ENCODE data around the gene PPIL6. TPM values are rescaled to one million over a fixed set of nuclear protein-coding genes. Genes with fewer than 3 reads are reported as not detected.

Gene PPIL6
- total RNA-seq (2014; rRNA removed; shearing (Covaris generic); ENCODE audit: low replicate concordance), result 8.8 TPM in 1 of 2 replicates, not detected in the other

DNA sequence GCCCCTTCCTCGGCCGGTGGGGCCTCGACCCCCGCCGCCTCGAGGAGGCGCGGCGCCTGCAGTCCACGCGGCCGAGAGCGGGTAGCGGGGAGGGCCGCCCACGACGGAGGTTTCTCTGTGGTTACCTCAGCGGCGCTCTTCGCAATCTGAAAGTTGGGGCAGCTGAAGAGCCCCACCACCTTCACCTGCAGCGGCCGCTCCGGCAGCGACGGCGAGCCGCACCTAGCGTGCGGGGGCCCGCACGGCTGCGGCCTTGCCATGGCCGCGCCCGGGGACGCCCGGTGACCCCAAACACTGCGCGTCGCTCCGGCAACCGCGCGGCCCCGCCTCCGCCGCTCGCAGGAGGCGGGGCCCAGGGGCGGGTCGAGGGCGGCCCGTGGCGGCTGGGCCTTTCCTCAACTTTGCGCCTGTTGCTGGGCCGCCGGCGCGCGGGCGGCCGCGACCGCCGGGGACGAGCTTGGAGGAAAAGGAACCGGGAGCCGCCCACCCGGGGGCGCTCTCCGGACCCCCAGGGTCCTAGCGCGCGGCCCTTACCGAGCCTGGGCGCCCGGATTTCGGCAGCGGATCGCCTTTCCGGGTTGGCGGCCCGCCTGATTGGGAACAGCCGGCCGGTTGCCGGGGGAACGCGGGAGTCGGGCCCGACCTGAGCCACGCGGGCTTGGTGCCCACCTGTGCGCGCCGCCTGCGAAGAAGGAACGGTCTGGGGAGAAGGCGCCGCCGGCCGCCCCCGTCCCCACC is at the start of gene PPIL6, which contains the start of gene SMPD2:
TSS of gene PPIL6 (minus strand) at position 298 of the 738 bp plus-strand sequence. CDS start at position 260, 38 bp downstream.
TSS of gene SMPD2 (plus strand) at position 394 of the 738 bp plus-strand sequence. CDS start 398 bp downstream, outside the sequence.
- peak; percentile 86 for DNase-seq
- Histone ChIP-seq H3K36me3 (peaks cover 8% of the 10 kb centered on the region), H3K4me3 (peak within 1 kb of the TSS; percentile 92), H3K9me3 (no peaks in the 10 kb centered on the region), H3K27me3 (no peaks in the 10 kb centered on the region)

DNA sequence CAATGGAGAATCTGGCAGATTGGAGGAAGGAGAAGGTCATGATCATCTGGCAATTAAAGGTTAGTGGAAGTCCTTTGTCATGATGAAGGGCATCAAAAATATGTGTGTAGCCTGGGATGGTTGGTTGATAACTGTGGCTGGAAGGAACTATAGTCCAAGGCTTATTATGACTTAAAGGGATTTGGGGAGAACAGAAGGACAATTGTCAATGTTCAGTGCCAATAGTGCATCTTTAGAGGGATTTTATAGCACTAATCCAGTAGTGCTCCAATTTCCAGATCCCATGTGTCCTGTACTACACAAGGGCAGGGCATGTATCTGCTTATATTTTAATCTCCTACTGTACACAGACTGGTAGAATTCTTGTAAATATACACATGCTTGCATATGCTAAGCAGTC is 47.6 kb upstream of the PPIL6 start:
- Histone ChIP-seq H3K4me3 (no peak overlapping the region), H3K9me3 (no peaks in the 10 kb centered on the region), H3K36me3 (no peaks in the 10 kb centered on the region), H3K27me3 (no peaks in the 10 kb centered on the region)
- DNase-seq, result no peak

- Histone ChIP-seq H3K36me3 (peaks cover 11% of the 10 kb centered on the region), H3K27me3 (no peaks in the 10 kb centered on the region), H3K9me3 (no peaks in the 10 kb centered on the region), H3K4me3 (no peak overlapping the region)
- no peak for DNase-seq
These were observed 45.6 kb upstream of the PPIL6 start for GRCh38 chr6:109486068-109486467.

DNA sequence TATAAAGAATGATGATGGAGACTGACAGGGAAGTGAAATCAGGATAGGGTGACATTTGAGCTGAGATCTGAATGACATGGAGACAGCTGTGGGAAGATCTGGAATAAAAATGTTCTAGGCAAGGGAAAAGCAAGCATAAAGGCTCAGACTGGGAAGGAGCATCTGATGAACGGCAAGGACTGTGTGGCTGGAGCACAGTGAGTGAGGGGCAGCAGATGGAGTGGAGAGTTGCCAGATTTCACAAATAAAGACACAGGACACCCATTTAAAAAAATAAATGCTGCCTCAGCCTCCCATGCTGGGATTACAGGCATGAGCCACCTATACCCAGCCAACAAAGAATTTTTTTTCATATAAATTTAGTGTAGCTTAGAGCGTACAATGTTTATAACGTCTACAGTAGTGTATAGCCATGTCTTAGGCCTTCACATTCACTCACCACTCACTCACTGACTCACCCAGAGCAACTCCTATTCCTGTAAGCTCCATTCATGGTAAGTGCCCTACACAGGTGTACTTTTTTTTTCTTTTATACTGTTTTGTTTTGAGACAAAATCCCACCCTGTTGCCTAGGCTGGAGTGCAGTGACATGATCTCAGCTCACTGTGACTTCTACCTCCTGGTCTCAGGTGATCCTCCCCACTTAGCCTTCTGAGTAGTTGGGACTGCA is 45.0 kb upstream of the PPIL6 start:
- no peak for DNase-seq
- H3K9me3 ChIP-seq, result no peaks in the 10 kb centered on the region

GRCh38 chr6:109484122-109484521 is 43.7 kb upstream of the PPIL6 start:
- no peaks in the 10 kb centered on the region for H3K9me3 ChIP-seq
- no peak overlapping the region; the same call in 1 of the 2 replicates for H3K4me3 ChIP-seq
- DNase-seq, result no peak
- H3K36me3 ChIP-seq, result peaks cover 28% of the 10 kb centered on the region
- H3K27me3 ChIP-seq, result no peaks in the 10 kb centered on the region

More for the DNA sequence above, 45.0 kb upstream of the PPIL6 start:
- no peak overlapping the region for H3K4me3 ChIP-seq
- peaks cover 17% of the 10 kb centered on the region for H3K36me3 ChIP-seq
- no peaks in the 10 kb centered on the region for H3K27me3 ChIP-seq

GRCh38 chr6:109483735-109484057 is 43.3 kb upstream of the PPIL6 start:
- Histone ChIP-seq H3K9me3 (no peaks in the 10 kb centered on the region), H3K27me3 (no peaks in the 10 kb centered on the region), H3K36me3 (peaks cover 31% of the 10 kb centered on the region), H3K4me3 (peak overlapping the region; percentile 50)
- DNase-seq, result no peak

DNA sequence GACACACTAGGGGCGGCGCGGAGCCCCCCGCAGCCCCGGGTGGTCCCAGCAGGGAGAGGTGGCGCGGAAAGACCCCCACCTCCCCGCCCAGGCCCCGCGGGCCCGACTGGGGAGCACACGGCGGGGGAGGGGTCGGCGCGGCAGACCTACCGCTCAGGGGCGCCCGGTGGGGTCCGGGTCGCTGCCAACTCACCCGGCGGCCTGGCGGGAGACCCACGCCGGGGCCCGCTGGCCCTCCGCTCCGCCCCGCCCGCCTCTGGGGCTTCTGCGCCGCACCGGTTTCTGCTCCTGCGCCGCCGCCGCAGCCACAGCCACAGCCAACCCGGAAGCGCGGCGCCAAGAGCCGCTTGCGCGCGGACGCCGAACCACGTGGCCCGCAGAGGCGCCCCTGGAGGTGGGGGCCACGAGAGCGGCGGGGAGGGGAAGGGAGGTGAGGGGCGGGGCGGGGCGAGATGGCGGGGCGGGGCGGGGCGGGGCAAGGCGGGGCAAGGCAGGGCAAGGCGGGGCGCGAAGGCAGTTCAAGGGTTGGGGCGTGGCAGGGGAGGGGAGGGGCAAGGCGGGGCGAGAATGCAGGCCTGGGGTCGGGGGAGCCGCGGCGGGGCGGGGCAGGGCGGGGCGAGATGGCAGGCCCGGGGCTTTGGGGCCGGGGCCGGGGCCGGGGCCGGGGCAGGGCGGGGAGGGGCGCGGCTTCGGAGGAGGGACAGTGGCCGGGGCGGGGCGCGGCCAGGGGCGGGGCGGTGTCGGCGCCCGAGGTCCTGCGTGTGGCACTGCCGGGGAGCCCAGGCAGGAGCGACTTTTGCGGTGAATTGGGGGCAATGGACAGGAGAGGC is 42.7 kb upstream of the PPIL6 start, which contains the start of gene ZBTB24:
TSS of gene ZBTB24 (minus strand) at position 315 of the 830 bp plus-strand sequence. CDS start 1,193 bp downstream, outside the sequence.
- peaks cover 36% of the 10 kb centered on the region for H3K36me3 ChIP-seq
- peak within 1 kb of the TSS; percentile 95 for H3K4me3 ChIP-seq
- peak; percentile 90 for DNase-seq
- no peaks in the 10 kb centered on the region for H3K9me3 ChIP-seq
- H3K27me3 ChIP-seq, result no peaks in the 10 kb centered on the region

DNA sequence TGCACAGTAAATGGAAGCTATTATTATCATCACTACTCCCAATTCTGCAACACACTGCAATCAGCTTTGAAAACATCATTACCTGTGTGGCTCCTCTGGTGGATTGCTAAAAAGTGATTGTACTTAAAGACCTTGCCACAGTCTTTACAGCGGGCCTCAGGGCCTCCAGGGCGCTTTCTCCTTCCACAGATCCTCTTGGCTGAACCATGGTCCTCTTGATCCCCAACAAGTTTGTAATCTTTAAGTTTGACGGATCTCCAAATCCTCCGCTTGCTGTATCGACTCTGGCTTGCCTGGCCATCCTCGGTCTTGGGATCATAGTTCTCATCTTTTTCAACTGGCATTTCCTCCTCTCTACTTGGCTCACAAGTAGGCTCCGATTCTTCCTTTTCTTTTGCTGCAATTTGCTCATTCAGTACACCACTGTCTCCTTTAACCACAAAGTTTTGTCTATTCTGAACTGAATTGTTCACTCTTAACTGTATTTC is 40.6 kb upstream of the PPIL6 start:
- H3K27me3 ChIP-seq, result no peaks in the 10 kb centered on the region
- no peak for DNase-seq
- H3K4me3 ChIP-seq, result no peak overlapping the region
- peaks cover 54% of the 10 kb centered on the region for H3K36me3 ChIP-seq
- no peaks in the 10 kb centered on the region for H3K9me3 ChIP-seq

GRCh38 chr6:109478841-109479624 is 38.6 kb upstream of the PPIL6 start:
- Histone ChIP-seq H3K36me3 (peaks cover 72% of the 10 kb centered on the region), H3K27me3 (no peaks in the 10 kb centered on the region), H3K4me3 (no peak overlapping the region), H3K9me3 (no peaks in the 10 kb centered on the region)
- DNase-seq, result no peak

DNA sequence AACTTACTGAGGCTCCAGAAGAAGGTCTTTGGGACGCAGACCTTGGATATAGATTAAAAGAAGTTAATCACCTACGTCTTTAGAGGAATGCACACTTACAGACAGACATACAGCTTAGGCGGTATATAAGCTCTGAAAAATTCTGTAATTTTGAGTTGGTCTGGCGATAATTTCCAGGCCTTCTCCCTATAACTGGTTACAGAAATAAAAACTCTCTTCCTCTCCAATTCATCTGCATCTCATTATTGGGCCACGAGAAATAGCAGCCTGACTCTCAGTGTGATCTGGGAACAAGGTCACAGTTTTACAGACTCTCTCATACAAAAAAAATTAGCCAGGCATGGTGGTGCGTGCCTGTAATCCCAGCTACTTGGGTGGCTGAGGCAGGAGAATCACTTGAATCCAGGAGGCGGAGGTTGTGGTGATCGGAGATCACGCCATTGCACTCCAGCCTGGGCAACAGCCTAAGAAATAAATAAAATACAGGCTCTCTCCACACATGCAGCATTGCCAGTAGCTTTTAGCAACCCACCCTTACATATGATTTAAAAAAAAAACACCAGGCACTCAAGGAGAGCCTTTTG is 37.9 kb upstream of the PPIL6 start:
- no peaks in the 10 kb centered on the region for H3K27me3 ChIP-seq
- no peak for DNase-seq
- peaks cover 76% of the 10 kb centered on the region for H3K36me3 ChIP-seq
- no peaks in the 10 kb centered on the region for H3K9me3 ChIP-seq
- no peak overlapping the region for H3K4me3 ChIP-seq

DNA sequence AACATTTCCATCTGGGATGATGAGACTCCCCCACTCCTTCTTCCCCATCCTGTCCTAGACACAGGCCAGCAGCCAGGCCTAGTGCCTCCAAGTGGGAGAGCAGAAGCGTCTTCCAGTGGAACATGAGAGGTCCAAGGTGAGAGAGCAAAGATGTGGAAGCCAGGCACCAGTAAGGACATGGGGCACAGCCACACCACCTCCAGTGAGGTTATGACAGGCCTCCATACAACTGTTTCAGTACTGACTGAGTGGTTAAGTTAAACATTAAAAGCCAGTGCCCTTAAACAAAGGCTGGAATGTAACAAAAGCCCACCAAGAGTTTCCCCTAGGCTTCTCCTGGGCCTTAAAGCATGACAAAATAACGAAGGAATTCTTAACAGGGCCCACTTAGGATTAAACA is 37.3 kb upstream of the PPIL6 start:
- Histone ChIP-seq H3K9me3 (no peaks in the 10 kb centered on the region), H3K4me3 (no peak overlapping the region), H3K36me3 (peaks cover 81% of the 10 kb centered on the region), H3K27me3 (no peaks in the 10 kb centered on the region)
- no peak for DNase-seq

DNA sequence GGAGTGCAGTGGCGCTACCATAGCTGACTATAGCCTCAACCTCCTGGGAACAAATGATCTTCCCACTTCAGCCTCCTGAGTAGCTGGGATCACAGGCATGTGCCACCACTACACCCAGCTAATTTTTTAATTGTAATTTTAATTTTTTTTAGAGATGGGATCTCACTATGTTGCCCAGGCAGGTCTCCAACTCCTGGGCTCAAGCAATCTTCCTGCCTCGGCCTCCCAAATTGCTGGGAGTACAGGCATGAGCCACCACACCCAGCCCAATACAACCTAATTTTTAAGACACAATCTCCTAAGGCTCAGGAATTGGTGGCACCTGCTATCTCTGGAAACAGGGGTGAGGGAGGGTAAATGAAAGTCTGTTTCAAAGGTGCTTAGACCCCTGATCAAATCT is 36.8 kb upstream of the PPIL6 start:
- no peaks in the 10 kb centered on the region for H3K9me3 ChIP-seq
- H3K27me3 ChIP-seq, result no peaks in the 10 kb centered on the region
- peaks cover 84% of the 10 kb centered on the region for H3K36me3 ChIP-seq
- no peak overlapping the region for H3K4me3 ChIP-seq
- DNase-seq, result no peak

GRCh38 chr6:109475625-109476024 is 35.2 kb upstream of the PPIL6 start:
- Histone ChIP-seq H3K27me3 (no peaks in the 10 kb centered on the region), H3K9me3 (no peaks in the 10 kb centered on the region), H3K4me3 (no peak overlapping the region), H3K36me3 (peaks cover 84% of the 10 kb centered on the region)
- DNase-seq, result no peak

DNA sequence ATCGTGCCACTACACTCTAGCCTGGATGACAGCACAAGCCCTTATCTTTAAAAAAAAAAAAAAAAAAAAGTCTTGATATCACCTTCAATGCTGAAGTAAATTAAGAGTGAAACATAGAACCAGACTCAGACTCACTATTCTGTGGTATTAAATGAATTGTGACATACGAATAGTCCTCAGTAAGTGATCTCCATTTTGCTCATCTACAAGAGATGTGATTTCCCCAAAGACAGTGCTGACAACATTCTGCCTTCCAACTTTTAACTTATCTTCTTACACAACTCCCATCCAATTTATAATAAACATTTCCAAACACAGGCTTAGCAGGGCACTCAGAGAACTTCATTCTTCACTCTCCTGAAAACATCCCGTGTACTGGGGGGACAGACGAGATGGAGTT is 34.6 kb upstream of the PPIL6 start:
- DNase-seq, result no peak
- Histone ChIP-seq H3K36me3 (peaks cover 78% of the 10 kb centered on the region), H3K9me3 (no peaks in the 10 kb centered on the region), H3K4me3 (no peak overlapping the region), H3K27me3 (no peaks in the 10 kb centered on the region)

- H3K36me3 ChIP-seq, result peaks cover 76% of the 10 kb centered on the region
- H3K4me3 ChIP-seq, result no peak overlapping the region
- no peaks in the 10 kb centered on the region for H3K27me3 ChIP-seq
- DNase-seq, result no peak
- no peaks in the 10 kb centered on the region for H3K9me3 ChIP-seq
These were observed 32.7 kb upstream of the PPIL6 start for GRCh38 chr6:109473120-109473519.
